ENCODE data around the gene TCIRG1. TPM values are rescaled to one million over a fixed set of nuclear protein-coding genes. Genes with fewer than 3 reads are reported as not detected.

The TCIRG1 gene
- total RNA-seq, 1 experiment from 2014 or later: 21.6 TPM

- DNase-seq (ENCODE audit: low read depth, low spot score): no peak
- in situ Hi-C loops (cut with HindIII; ENCODE audit: low pct_unique_long_range_greater_than_20kb, low sequenced_read_pairs): no loop called here
Observed at GRCh38 chr11:68042219-68043028, 3.6 kb downstream of the TCIRG1 start.

- in situ Hi-C loops (cut with HindIII; ENCODE audit: low pct_unique_long_range_greater_than_20kb, low sequenced_read_pairs): no loop called here
- no peak for DNase-seq (ENCODE audit: low read depth, low spot score)
Observed at GRCh38 chr11:68043029-68043348, 4.2 kb downstream of the TCIRG1 start.

- in situ Hi-C loops (cut with HindIII; ENCODE audit: low pct_unique_long_range_greater_than_20kb, low sequenced_read_pairs): no loop called here
- no peak for DNase-seq (ENCODE audit: low read depth, low spot score)
Observed at GRCh38 chr11:68043349-68044144, 4.7 kb downstream of the TCIRG1 start.

DNA sequence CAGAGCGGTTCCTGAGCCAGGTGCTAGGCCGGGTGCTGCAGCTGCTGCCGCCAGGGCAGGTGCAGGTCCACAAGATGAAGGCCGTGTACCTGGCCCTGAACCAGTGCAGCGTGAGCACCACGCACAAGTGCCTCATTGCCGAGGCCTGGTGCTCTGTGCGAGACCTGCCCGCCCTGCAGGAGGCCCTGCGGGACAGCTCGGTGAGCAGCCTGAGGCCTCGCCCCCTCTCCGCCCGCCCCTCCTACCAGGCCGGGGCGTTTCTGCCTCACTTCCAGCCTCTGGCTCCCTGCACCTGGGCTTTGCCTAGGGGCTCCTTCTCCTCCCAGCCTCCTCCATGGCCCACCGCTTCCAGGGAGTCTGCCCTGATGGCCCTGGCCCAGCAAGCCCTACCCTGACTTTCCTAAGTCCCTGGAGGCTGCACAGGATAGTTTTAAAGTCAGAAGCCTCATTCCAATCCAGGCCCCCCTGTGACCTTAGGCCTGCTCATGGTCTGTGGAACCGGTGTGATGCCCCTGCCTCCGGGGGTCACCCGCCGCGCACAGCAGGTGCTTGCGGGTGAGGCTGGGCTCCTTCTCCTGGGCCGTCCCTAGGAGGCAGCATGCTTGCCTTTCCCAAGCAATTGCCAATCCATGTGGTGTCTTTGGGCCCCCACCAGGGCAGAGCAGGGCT lies 5.5 kb downstream of the TCIRG1 start:
- in situ Hi-C loops (cut with HindIII; ENCODE audit: low pct_unique_long_range_greater_than_20kb, low sequenced_read_pairs): no loop called here
- no peak for DNase-seq (ENCODE audit: low read depth, low spot score)

- in situ Hi-C loops (cut with HindIII; ENCODE audit: low pct_unique_long_range_greater_than_20kb, low sequenced_read_pairs): no loop called here
- no peak for DNase-seq (ENCODE audit: low read depth, low spot score)
Observed at GRCh38 chr11:68044898-68045351, 6.1 kb downstream of the TCIRG1 start.

DNA sequence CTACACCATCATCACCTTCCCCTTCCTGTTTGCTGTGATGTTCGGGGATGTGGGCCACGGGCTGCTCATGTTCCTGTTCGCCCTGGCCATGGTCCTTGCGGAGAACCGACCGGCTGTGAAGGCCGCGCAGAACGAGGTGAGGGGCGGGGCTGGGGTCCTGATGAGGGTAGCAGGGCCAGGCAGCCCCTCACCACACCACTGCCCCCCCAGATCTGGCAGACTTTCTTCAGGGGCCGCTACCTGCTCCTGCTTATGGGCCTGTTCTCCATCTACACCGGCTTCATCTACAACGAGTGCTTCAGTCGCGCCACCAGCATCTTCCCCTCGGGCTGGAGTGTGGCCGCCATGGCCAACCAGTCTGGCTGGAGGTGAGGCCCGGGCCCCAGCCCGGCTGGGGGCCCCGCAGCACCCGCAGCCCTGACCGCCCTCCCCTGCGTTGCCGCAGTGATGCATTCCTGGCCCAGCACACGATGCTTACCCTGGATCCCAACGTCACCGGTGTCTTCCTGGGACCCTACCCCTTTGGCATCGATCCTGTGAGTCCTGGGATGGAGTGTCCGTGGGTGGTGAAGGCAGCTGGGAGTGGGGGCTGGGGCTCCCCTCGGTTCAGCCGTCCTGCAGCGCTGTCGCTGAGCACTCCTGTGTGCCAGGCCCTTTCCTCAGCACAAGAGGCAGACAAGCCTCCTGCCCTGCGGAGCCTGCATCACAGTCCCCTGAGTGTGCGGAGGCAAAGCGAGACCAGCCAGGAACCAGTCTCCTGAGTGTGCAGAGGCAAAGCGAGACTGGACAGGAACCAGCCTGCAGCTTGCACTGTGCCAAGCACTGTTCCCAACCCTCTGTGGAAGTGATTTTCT lies 8.8 kb downstream of the TCIRG1 start:
- DNase-seq (ENCODE audit: low read depth, low spot score): no peak
- in situ Hi-C loops (cut with HindIII; ENCODE audit: low pct_unique_long_range_greater_than_20kb, low sequenced_read_pairs): no loop called here

- no peak for DNase-seq (ENCODE audit: low read depth, low spot score)
- in situ Hi-C loops (cut with HindIII; ENCODE audit: low pct_unique_long_range_greater_than_20kb, low sequenced_read_pairs): no loop called here
Observed at GRCh38 chr11:68048681-68049508, 10.1 kb downstream of the TCIRG1 start.

- in situ Hi-C loops (cut with HindIII; ENCODE audit: low pct_unique_long_range_greater_than_20kb, low sequenced_read_pairs): no loop called here
Observed at GRCh38 chr11:68049509-68050370, 10.9 kb downstream of the TCIRG1 start.

GRCh38 chr11:68050371-68050841 lies 11.6 kb downstream of the TCIRG1 start:
- DNase-seq (ENCODE audit: low read depth, low spot score): no peak
- in situ Hi-C loops (cut with HindIII; ENCODE audit: low pct_unique_long_range_greater_than_20kb, low sequenced_read_pairs): no loop called here

More at GRCh38 chr11:68049509-68050370, 10.9 kb downstream of the TCIRG1 start:
- DNase-seq (ENCODE audit: low read depth, low spot score): no peak

DNA sequence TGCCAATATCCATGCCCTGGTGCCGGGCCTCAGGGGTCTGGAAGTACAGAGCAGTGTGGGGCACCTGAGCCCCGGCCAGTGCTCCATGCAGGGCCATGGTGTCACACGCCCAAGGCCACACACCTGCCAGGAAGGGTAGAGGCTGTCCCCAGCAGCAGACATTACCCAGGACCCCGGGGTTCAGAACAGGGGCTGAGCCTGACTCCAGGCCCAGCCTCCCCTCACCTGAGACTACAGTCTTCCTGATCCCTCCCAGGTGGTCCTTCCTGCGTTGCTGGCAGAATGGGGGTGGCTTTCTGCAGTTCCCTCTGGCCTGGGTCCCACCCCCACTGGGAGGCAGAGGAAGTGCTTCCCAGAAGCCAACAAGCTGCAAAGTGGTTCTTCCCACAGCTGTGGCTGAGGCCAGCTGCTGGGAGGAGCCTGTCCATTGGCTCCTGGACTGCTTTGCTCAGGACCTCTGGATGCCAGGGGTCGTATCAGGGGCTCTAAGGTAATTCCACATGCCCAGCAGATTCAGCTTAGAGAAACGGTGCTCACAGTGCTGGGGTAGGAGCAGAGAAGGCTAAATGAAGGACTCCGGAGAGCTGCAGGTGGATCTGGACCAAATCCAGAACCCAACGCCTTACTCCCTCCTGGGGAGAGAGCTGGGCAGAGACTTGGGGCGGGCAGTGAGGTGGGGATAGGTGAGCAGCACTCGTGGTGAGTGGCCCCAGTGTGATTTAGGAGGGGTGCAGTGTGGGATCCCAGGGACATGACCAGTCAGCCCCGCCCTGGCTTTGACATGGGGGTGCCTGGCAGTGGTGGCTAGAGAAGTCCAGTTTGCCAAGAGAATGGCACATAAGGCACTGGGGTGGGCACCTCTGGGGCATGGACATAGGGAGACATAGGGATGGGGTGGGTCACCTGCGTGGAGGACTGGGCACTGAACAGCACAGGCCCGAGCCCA lies 12.6 kb downstream of the TCIRG1 start:
- no peak for DNase-seq (ENCODE audit: low read depth, low spot score)
- in situ Hi-C loops (cut with HindIII; ENCODE audit: low pct_unique_long_range_greater_than_20kb, low sequenced_read_pairs): no loop called here

- no peak for DNase-seq (ENCODE audit: low read depth, low spot score)
- in situ Hi-C loops (cut with HindIII; ENCODE audit: low pct_unique_long_range_greater_than_20kb, low sequenced_read_pairs): no loop called here
Observed at GRCh38 chr11:68052137-68052873, 13.5 kb downstream of the TCIRG1 start.

DNA sequence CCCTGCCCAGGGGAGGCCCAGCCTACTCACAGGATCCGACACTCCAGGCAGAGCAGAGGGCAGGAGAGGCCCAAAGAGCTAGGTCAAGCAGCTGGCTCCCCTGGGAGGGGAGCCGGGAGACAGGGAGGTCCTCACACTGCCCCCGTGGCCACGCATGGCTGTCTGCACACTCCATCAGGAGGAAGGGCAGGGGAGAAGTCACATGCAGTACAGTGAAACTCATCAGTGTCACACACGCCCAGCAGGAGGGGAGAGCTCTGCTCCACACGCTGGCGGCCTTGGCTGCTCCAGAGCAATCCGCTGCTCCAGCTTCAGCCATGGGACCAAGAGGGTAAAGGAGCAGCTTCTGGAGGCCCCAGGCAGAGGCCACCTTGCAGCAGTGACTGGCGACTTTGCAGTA lies 14.3 kb downstream of the TCIRG1 start:
- no peak for DNase-seq (ENCODE audit: low read depth, low spot score)
- in situ Hi-C loops (cut with HindIII; ENCODE audit: low pct_unique_long_range_greater_than_20kb, low sequenced_read_pairs): no loop called here

DNA sequence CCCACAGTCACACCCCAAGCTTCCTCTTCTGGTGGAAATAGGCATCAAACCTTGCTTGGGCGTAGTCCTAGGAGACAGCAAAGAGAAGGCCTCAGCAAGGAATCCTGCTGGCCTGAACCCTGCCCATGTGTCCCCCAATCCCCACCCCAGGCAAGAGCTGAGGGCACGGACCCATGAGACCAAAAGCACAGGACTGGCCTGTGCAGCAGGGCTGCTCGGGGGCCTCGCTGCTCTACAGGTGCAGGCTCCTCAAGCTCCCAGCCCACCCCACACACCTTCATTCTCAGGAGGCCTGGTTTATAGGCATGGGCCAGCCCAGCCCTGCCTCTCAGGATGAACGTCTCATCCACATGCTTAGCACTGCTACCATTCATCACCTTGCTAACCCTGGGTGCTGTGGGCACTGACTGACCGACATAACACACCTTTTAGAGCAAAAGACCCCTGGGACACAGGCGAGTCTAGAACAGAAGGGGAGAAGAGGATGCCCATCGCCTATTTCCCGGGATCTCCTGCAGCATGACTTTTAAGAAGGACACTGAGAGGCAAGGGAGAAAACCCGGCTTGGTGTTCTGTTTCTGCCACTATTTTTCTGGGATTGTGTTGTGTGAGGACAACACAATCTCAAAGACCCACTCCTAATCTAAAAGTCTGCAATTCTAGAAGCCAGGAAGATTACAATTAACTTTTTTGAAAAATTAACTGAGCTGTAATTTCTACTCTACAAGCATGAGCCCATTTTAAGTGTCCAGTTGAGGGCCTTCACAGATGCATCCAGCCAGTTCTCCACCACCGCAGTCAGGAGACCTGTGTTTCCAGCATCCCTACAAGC lies 15.4 kb downstream of the TCIRG1 start:
- in situ Hi-C loops (cut with HindIII; ENCODE audit: low pct_unique_long_range_greater_than_20kb, low sequenced_read_pairs): no loop called here
- DNase-seq (ENCODE audit: low read depth, low spot score): no peak

Measured in SK-MEL-5 (cell line).